H1 (cell line): Measurements from ENCODE around the gene ANKIB1.

Experiments
- POLR2A ChIP-seq, 2 experiments: IDR thresholded peaks; 1 replicate in 1 of 2; 2 replicates in 1 of 2; pipeline ENCODE4 v1.6.1; 2011; ENCODE audit warnings: low read depth in 2 of 2, low read length in 2 of 2, mild to moderate bottlenecking in 2 of 2; ENCODE audit errors: control extremely low read depth in 1 of 2
- SIN3A ChIP-seq, 2 experiments: IDR thresholded peaks in 1 of 2; conservative IDR thresholded peaks in 1 of 2; 2 replicates each; pipeline ENCODE4 v1.6.1; 2011 to 2012; ENCODE audit warnings: low read length in 2 of 2, improper control_type of control experiment in 1 of 2, low read depth in 1 of 2, mild to moderate bottlenecking in 1 of 2

- no peak for TF ChIP-seq SIN3A (conservative IDR thresholded peaks at IDR 0.05 in 1 of 2, IDR thresholded peaks at IDR 0.05 in 1 of 2; ENCODE audit: low read depth in 1 of 2, low read length in 2 of 2)
- TF ChIP-seq POLR2A (IDR thresholded peaks at IDR 0.05; ENCODE audit: control extremely low read depth in 1 of 2, low read depth in 2 of 2, low read length in 2 of 2): no peak
These were observed 129.2 kb downstream of the ANKIB1 start for GRCh38 chr7:92375013-92375412.
